ENCODE results near the gene EXOSC10. TPM values are rescaled to one million over a fixed set of nuclear protein-coding genes. Genes with fewer than 3 reads are reported as not detected.
"Not testable (repeated sequence)": the region's sequence is repeated elsewhere in the genome, so short reads cannot be mapped to it uniquely, and the experiment has no call there.

EXOSC10 gene
- total RNA-seq, 2 donors from 2014 or later, result 70.2 to 84.6 TPM

- Mint-ChIP-seq H3K27me3 (ENCODE audit: low read depth) (no peaks in the 10 kb centered on the region), H3K4me3 (peak overlapping the region; percentile 93 to 94), H3K27ac (peak overlapping the region; percentile 97), H3K9me3 (no peaks in the 10 kb centered on the region), H3K36me3 (ENCODE audit: insufficient read depth in 2 of 2) (peaks cover 4 to 10% of the 10 kb centered on the region in 2 donors), H3K4me1 (ENCODE audit: low read depth) (peaks cover 14% of the 10 kb centered on the region)
- ATAC-seq (replicated peaks in 1 of 2) (no peak), DNase-seq (no peak)
These were observed 452 bp upstream of the EXOSC10 start for GRCh38 chr1:11100149-11100493.

GRCh38 chr1:11098931-11099309, 749 bp downstream of the EXOSC10 start:
- DNase-seq (no peak), ATAC-seq (replicated peaks in 1 of 2) (no peak)
- Mint-ChIP-seq H3K27ac (peak overlapping the region; percentile 97), H3K4me1 (ENCODE audit: low read depth) (peaks cover 14% of the 10 kb centered on the region), H3K36me3 (ENCODE audit: insufficient read depth in 2 of 2) (peaks cover 4 to 10% of the 10 kb centered on the region in 2 donors), H3K27me3 (ENCODE audit: low read depth) (no peaks in the 10 kb centered on the region), H3K4me3 (peak overlapping the region; percentile 93 to 94), H3K9me3 (no peaks in the 10 kb centered on the region)

GRCh38 chr1:11083784-11084183, 15.9 kb downstream of the EXOSC10 start:
- not testable (repeated sequence) for H3K27me3 Mint-ChIP-seq (ENCODE audit: low read depth)

GRCh38 chr1:11080931-11081330, 18.7 kb downstream of the EXOSC10 start:
- Mint-ChIP-seq H3K4me1 (ENCODE audit: low read depth) (no peaks in the 10 kb centered on the region), H3K36me3 (ENCODE audit: insufficient read depth in 2 of 2) (peaks cover 7 to 32% of the 10 kb centered on the region in 2 donors), H3K27me3 (ENCODE audit: low read depth) (no peaks in the 10 kb centered on the region), H3K9me3 (no peaks in the 10 kb centered on the region), H3K27ac (no peak overlapping the region), H3K4me3 (no peak overlapping the region)
- ATAC-seq (replicated peaks in 1 of 2) (no peak), DNase-seq (no peak)

More at GRCh38 chr1:11083784-11084183, 15.9 kb downstream of the EXOSC10 start:
- H3K4me3 Mint-ChIP-seq; ATAC-seq (replicated peaks in 1 of 2); DNase-seq; H3K27ac Mint-ChIP-seq; H3K9me3 Mint-ChIP-seq; H3K4me1 Mint-ChIP-seq (ENCODE audit: low read depth): not testable (repeated sequence)
- peaks cover 11 to 37% of the 10 kb centered on the region in 2 donors for H3K36me3 Mint-ChIP-seq (ENCODE audit: insufficient read depth in 2 of 2)

GRCh38 chr1:11078631-11079030, 21.0 kb downstream of the EXOSC10 start:
- Mint-ChIP-seq H3K4me1 (ENCODE audit: low read depth) (peaks cover 8% of the 10 kb centered on the region), H3K27me3 (ENCODE audit: low read depth) (no peaks in the 10 kb centered on the region), H3K9me3 (no peaks in the 10 kb centered on the region), H3K36me3 (ENCODE audit: insufficient read depth in 2 of 2) (peaks cover 8 to 27% of the 10 kb centered on the region in 2 donors), H3K4me3 (no peak overlapping the region), H3K27ac (no peak overlapping the region)
- no peak for ATAC-seq (replicated peaks in 1 of 2)
- no peak for DNase-seq

- H3K4me1 Mint-ChIP-seq (ENCODE audit: low read depth), result peaks cover 10% of the 10 kb centered on the region
- H3K27me3 Mint-ChIP-seq (ENCODE audit: low read depth); H3K9me3 Mint-ChIP-seq; DNase-seq; H3K4me3 Mint-ChIP-seq: not testable (repeated sequence)
- ATAC-seq (replicated peaks in 1 of 2), result peak; percentile 67 to 84
- H3K27ac Mint-ChIP-seq, result peak overlapping the region; percentile 28
- peaks cover 6 to 24% of the 10 kb centered on the region in 2 donors for H3K36me3 Mint-ChIP-seq (ENCODE audit: insufficient read depth in 2 of 2)
These were observed 26.3 kb downstream of the EXOSC10 start for GRCh38 chr1:11073398-11073797.

GRCh38 chr1:11072216-11072917, 27.3 kb downstream of the EXOSC10 start:
- Mint-ChIP-seq H3K36me3 (ENCODE audit: insufficient read depth in 2 of 2) (peaks cover 6 to 21% of the 10 kb centered on the region in 2 donors), H3K27ac (no peak overlapping the region)
- no peak for ATAC-seq (replicated peaks in 1 of 2)

GRCh38 chr1:11071463-11072215, 28.0 kb downstream of the EXOSC10 start:
- Mint-ChIP-seq H3K36me3 (ENCODE audit: insufficient read depth in 2 of 2) (peaks cover 6 to 25% of the 10 kb centered on the region in 2 donors), H3K4me3 (no peak overlapping the region), H3K27ac (peak overlapping the region; percentile 8), H3K4me1 (ENCODE audit: low read depth) (peaks cover 10% of the 10 kb centered on the region), H3K9me3 (no peaks in the 10 kb centered on the region), H3K27me3 (ENCODE audit: low read depth) (no peaks in the 10 kb centered on the region)
- no peak for DNase-seq
- ATAC-seq (replicated peaks in 1 of 2), result no peak

More at GRCh38 chr1:11072216-11072917, 27.3 kb downstream of the EXOSC10 start:
- DNase-seq, result no peak
- Mint-ChIP-seq H3K27me3 (ENCODE audit: low read depth) (no peaks in the 10 kb centered on the region), H3K4me1 (ENCODE audit: low read depth) (peaks cover 10% of the 10 kb centered on the region), H3K9me3 (no peaks in the 10 kb centered on the region), H3K4me3 (no peak overlapping the region)

GRCh38 chr1:11070876-11071275, 28.8 kb downstream of the EXOSC10 start:
- Mint-ChIP-seq H3K9me3 (no peaks in the 10 kb centered on the region), H3K27ac (no peak overlapping the region), H3K4me1 (ENCODE audit: low read depth) (peaks cover 10% of the 10 kb centered on the region), H3K4me3 (no peak overlapping the region), H3K27me3 (ENCODE audit: low read depth) (no peaks in the 10 kb centered on the region), H3K36me3 (ENCODE audit: insufficient read depth in 2 of 2) (peaks cover 4 to 27% of the 10 kb centered on the region in 2 donors)
- DNase-seq (no peak), ATAC-seq (replicated peaks in 1 of 2) (no peak)

- H3K36me3 Mint-ChIP-seq (ENCODE audit: insufficient read depth in 2 of 2), result peaks cover 4 to 34% of the 10 kb centered on the region in 2 donors
- no peaks in the 10 kb centered on the region for H3K27me3 Mint-ChIP-seq (ENCODE audit: low read depth)
- H3K9me3 Mint-ChIP-seq, result no peaks in the 10 kb centered on the region
- ATAC-seq (replicated peaks in 1 of 2), result no peak
- peaks cover 5% of the 10 kb centered on the region for H3K4me1 Mint-ChIP-seq (ENCODE audit: low read depth)
- no peak overlapping the region for H3K27ac Mint-ChIP-seq
- no peak for DNase-seq
- no peak overlapping the region for H3K4me3 Mint-ChIP-seq
These were observed 30.8 kb downstream of the EXOSC10 start for GRCh38 chr1:11068600-11069473.

GRCh38 chr1:11067716-11068599, 31.7 kb downstream of the EXOSC10 start:
- H3K27ac Mint-ChIP-seq, result no peak overlapping the region
- H3K9me3 Mint-ChIP-seq, result no peaks in the 10 kb centered on the region
- no peaks in the 10 kb centered on the region for H3K27me3 Mint-ChIP-seq (ENCODE audit: low read depth)
- peaks cover 9% of the 10 kb centered on the region for H3K4me1 Mint-ChIP-seq (ENCODE audit: low read depth)
- ATAC-seq (replicated peaks in 1 of 2) (no peak), DNase-seq (no peak)
- H3K4me3 Mint-ChIP-seq, result no peak overlapping the region
- peaks cover 4 to 32% of the 10 kb centered on the region in 2 donors for H3K36me3 Mint-ChIP-seq (ENCODE audit: insufficient read depth in 2 of 2)

- no peaks in the 10 kb centered on the region for H3K9me3 Mint-ChIP-seq
- no peak for DNase-seq
- H3K27ac Mint-ChIP-seq, result no peak overlapping the region
- H3K27me3 Mint-ChIP-seq (ENCODE audit: low read depth), result no peaks in the 10 kb centered on the region
- ATAC-seq (replicated peaks in 1 of 2), result no peak
- H3K36me3 Mint-ChIP-seq (ENCODE audit: insufficient read depth in 2 of 2), result peaks cover 4 to 24% of the 10 kb centered on the region in 2 donors
- no peak overlapping the region for H3K4me3 Mint-ChIP-seq
- H3K4me1 Mint-ChIP-seq (ENCODE audit: low read depth), result peaks cover 31% of the 10 kb centered on the region
These were observed 33.9 kb downstream of the EXOSC10 start for GRCh38 chr1:11065796-11066195.
